NCI-H524 treated with DMSO at 0.1 percent for 48 hours (cell line): Measurements from ENCODE around the gene BNIP3.

ENCODE experiments used
- DNase-seq: peaks from one replicate; lab custom pipeline; 2025; lab: John Stamatoyannopoulos, UW

The BNIP3 gene

GRCh38 chr10:131949041-131949862 lies 32.5 kb downstream of the BNIP3 start:
- no peak for DNase-seq

GRCh38 chr10:131948501-131948900 lies 33.2 kb downstream of the BNIP3 start:
- no peak for DNase-seq

GRCh38 chr10:131947631-131948347 lies 33.9 kb downstream of the BNIP3 start:
- no peak for DNase-seq

- no peak for DNase-seq
These were observed 34.8 kb downstream of the BNIP3 start for GRCh38 chr10:131946880-131947279.

DNA sequence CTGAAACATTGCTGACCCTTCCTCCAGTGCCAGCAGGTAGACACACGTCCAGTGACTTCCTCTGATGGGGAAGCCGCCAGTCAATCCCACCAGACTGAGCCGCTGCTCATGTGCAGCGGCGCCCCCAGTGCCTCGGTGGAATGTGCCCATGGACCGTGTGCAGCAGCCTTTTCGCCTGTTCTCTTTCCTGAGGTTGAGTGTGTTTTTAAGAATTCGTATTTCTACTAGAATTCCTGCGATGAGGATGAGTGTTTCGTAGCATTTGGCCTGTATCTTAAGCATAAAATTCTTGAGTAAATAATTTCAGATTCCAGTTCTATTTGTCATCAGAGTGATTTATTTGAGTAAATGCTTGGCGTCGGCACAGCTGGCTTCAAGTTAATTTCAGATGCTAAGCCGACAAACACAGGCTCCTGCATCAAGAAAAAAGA lies 35.4 kb downstream of the BNIP3 start:
- no peak for DNase-seq

DNA sequence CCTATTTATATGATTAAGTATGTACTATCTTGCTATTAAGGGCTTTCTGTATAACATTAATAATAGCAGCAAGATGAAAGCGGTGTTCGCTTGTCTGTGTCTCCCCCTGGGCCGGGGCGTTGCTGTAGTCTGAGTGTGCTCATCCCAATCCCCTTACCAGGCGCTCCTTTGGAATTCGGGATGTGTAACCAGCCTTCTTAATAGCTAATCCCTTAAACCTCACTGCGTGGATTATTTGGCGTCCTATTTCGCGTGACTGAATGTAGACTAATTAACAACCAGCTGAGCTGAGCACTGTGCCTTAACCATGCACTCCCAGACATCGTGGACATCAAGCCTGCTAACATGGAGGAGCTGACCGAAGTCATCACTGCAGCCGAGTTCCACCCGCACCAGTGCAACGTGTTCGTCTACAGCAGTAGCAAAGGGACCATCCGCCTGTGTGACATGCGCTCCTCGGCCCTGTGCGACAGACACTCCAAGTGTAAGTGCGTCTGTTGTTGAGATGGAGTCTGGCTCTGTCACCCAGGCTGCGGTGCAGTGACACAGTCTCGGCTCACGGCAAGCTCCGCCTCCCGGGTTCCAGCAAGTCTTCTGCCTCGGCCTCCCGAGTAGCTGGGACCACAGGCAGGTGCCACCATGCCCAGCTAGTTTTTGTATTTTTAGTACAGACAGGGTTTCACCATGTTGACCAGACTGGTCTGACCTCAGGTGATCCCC lies 36.6 kb downstream of the BNIP3 start:
- DNase-seq = no peak

DNA sequence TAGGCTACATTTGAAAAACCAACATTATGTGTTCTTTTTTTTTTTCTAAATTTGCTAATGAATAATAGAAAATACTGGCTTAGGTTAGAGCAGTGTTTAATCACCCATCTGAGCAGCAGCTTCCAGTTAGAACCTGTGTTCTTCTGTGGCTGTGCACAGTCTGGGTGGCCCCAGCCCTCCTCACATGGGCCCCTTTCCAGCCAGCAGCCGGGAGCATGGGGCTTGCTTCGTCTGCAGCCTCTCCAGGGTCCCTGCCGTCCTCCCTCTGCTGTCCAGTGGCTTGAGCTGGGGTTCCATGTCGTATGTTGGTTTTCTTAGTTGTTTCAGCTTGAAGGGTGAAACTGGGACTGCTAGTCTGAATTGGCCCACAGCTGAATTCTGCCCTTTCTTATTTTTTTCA lies 37.3 kb downstream of the BNIP3 start:
- no peak for DNase-seq

GRCh38 chr10:131943021-131943814 lies 38.5 kb downstream of the BNIP3 start:
- no peak for DNase-seq

- DNase-seq = no peak
These were observed 39.3 kb downstream of the BNIP3 start for GRCh38 chr10:131942455-131942854.

- no peak for DNase-seq
These were observed 43.0 kb downstream of the BNIP3 start for GRCh38 chr10:131938681-131939080.

DNA sequence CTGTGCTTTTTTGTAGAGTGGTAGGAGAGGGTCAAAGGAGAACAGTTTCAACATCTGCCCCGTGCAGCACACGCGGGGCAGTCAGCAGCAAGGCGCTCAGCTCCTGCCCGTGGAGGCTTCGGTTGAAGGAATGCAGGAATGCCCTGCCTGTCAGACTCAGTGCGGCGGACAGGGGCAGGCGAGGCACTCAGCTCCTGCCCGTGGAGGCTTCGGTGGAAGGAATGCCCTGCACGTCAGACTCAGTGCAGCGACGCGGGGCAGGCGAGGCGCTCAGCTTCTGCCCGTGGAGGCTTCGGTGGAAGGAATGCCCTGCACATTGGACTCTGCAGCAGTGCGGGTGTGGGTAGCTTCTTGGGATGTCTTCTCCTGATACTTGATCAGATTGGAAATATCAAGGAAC lies 43.9 kb downstream of the BNIP3 start:
- DNase-seq = no peak

DNA sequence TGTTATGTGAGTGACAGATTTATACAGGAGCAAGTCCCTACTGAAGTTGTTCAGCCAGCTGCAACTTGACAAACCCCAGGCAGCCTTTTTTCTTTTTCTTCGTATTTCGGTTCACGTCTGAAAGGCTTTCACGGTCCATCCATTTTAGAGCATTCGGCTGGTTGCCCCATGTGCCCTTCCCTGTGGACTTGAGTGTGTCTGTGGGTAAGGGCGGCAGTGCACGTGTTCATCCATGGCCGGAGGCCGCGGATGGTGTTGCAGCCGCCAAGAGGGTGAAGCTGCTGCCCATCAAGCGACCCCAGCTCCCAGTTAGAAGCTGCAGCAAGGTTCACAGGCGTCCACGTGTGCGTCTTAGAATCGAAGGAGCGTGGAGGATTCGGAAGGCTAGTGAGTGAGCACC lies 45.0 kb downstream of the BNIP3 start:
- no peak for DNase-seq

DNA sequence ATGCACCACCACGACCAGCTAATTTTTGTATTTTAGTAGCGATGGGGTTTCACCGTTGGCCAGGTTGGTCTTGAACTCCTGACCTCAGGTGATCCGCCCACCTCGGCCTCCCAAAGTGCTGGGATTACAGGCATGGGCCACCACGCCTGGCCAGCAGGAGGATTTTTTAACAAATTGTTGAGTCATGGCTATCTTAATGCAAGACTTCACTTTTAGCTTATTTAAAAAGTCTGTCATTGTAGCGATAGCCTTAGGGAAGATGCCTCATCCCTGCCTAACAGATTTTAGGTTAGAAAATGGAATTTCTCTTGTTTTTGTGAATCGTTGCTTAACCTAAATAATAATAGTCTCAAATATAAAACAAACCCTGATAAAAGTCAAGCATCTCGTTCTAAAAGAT lies 45.4 kb downstream of the BNIP3 start:
- no peak for DNase-seq

DNA sequence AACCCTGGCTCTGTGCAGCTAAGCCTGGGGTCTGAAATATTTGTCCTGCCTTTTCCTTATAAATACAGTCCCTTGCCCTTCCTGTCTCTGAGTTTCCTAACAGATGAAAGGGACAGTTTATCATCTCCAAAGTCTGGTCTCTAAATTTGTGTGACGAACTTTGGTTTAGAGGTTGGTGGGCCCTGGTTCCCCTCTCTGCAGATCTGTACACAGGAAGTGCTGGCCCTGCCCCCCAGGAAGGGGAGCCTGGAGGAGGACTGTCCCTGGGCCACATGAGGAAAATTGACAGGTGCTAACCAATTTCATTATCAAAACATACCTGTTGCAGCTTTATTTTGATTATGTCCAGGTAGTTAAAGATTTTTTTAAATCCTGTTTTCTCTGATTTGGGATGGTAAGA lies 46.5 kb downstream of the BNIP3 start:
- no peak for DNase-seq

DNA sequence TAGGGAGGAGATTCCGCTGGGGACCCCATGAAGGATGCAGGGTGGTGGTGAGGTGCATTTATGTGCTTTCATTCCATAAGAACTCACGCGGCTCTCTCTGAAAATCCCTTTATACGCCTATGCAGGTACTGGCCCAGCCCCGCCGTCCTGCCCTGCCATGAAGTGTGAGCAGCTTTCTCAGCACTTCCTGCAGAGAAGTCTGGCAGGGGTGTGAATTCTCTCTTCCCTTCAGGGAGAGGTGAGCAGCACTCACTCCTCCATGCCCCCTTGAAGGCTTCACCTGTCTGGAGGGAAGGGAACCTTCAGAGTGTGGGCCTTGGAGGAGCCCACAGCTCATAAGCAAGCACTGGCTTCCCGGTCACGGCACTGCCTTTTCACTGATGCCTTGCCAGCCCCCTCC lies 47.0 kb downstream of the BNIP3 start:
- no peak for DNase-seq

- no peak for DNase-seq
These were observed 48.0 kb downstream of the BNIP3 start for GRCh38 chr10:131933696-131934086.

GRCh38 chr10:131933016-131933695 lies 48.6 kb downstream of the BNIP3 start:
- no peak for DNase-seq

- no peak for DNase-seq
These were observed 49.7 kb downstream of the BNIP3 start for GRCh38 chr10:131931981-131932380.

DNA sequence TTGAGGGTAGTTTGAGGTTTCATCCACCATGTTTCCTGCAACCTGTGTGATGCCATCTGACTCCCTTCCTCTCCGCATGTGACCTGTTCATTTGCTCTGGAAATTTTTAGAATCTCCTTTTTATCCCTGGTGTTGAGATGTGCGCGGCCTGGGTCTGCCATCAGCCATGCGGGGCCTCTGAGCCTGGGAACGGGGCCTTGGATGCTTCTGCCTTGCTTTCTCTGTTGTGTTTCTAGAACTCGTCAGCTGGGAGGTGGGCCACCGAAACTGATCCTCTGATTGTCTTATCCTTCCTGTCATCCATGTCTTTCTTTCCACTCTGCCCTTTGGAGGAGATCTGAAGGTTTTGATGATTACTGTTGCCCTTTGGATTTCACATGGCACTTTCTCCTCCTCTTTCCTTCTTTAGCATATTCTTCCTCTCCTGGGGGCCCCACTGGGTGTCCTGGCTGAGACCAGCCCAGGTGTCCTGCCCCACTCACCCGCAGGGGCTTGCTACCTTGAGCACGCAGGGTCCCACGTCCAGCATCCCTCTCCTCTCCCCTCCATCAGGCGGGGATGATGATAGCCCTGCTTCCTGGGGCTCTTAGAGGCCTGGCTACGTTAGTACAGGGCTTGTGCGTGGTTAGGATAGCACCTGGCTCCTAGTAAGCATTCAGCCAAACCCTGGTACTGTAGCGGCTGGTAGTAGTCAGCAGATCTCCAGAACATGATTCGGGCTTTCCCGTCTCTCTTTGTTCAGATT lies 51.0 kb downstream of the BNIP3 start:
- DNase-seq = no peak

DNA sequence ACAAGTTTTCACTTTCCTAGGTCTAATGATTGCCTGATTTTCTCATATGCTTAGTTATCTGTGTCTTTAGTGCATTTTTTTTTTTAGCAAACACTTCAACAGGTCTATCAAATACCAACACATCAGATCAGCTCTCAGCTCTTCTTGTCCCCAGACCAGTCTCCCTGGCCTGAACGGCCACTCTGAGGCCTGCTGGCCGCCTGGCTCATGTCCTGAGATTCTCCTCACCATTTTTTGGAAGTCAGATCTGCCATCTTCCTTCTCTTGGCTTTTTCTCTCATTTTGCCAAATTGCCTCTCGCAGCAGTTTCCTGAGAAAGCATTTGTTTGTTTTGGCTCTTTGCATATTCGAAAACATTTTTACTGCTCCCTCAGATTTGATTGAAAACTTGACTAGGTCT lies 51.6 kb downstream of the BNIP3 start:
- DNase-seq = no peak
